NOMO-1 (cell line): ENCODE data around the gene NPVF.

ENCODE experiments used
- DNase-seq, 2 experiments: peaks; one replicate each; lab custom pipeline; 2025; ENCODE audit not compliant: unreplicated experiment in 2 of 2; lab: John Stamatoyannopoulos, UW

The NPVF gene

GRCh38 chr7:25179325-25179724 is 49.0 kb downstream of the NPVF start:
- DNase-seq, result no peak
